HEK293T (cell line): ENCODE data around the gene IMP3.

ENCODE experiments used
- FOXA1 ChIP-seq: fragments of 450-650 bp; IDR thresholded peaks from 2 replicates; pipeline ENCODE4 v1.6.1; 2016; ENCODE audit warnings: mild to moderate bottlenecking
- FOXK2 ChIP-seq: fragments of 450-650 bp; IDR thresholded peaks from 2 replicates; pipeline ENCODE4 v1.6.1; 2016; ENCODE audit warnings: mild to moderate bottlenecking
- FOXM1 ChIP-seq: fragments of 450-650 bp; IDR thresholded peaks from 2 replicates; pipeline ENCODE4 v1.6.1; 2017; ENCODE audit warnings: mild to moderate bottlenecking, borderline replicate concordance
- HDGF ChIP-seq: fragments of 450-650 bp; IDR thresholded peaks from 2 replicates; pipeline ENCODE4 v1.6.1; 2017; ENCODE audit warnings: antibody characterized with exemption, borderline replicate concordance
- L3MBTL2 ChIP-seq: fragments of 450-650 bp; conservative IDR thresholded peaks from 2 replicates; pipeline ENCODE4 v1.6.1; 2016; ENCODE audit warnings: mild to moderate bottlenecking
- NFRKB ChIP-seq: fragments of 450-650 bp; IDR thresholded peaks from 2 replicates; pipeline ENCODE4 v1.6.1; 2016; ENCODE audit warnings: mild to moderate bottlenecking, moderate library complexity
- SP1 ChIP-seq: fragments of 450-650 bp; IDR thresholded peaks from 2 replicates; pipeline ENCODE4 v1.6.1; 2017
- TARDBP ChIP-seq: fragments of 450-650 bp; IDR thresholded peaks from 2 replicates; pipeline ENCODE4 v1.6.1; 2016
- ZNF384 ChIP-seq: fragments of 450-650 bp; IDR thresholded peaks from 2 replicates; pipeline ENCODE4 v1.6.1; 2016

GRCh38 chr15:75653347-75653913 lies 13.4 kb upstream of the IMP3 start:
- TF ChIP-seq FOXM1 (no peak), ZNF384 (no peak), TARDBP (no peak), HDGF (no peak), FOXK2 (no peak), SP1 (no peak), L3MBTL2 (no peak), NFRKB (no peak), FOXA1 (no peak)
